ENCODE data around the gene OAF.

- TF ChIP-seq CTCF (IDR thresholded peaks at IDR 0.05) (no peak), EP300 (IDR thresholded peaks at IDR 0.05) (no peak), POLR2A (IDR thresholded peaks at IDR 0.05) (no peak)
Measured at GRCh38 chr11:120178561-120179056, 32.2 kb upstream of the OAF start.
